SU-DHL-6 (cell line): ENCODE data around the gene CYB5B.

Source experiments
- H2AFZ ChIP-seq: fragments of 200-600 bp; sonication (generic); 2 replicates; pipeline ENCODE4 v1.6.1; 2014; ENCODE audit warnings: low read depth, mild to moderate bottlenecking, moderate library complexity, mixed read lengths, antibody characterized with exemption, low read length; ENCODE audit not compliant: severe bottlenecking
- H3F3A ChIP-seq: fragments of 200-600 bp; shearing (Covaris generic); 2 replicates; pipeline ENCODE4 v1.6.0; 2016; ENCODE audit warnings: antibody characterized with exemption, mild to moderate bottlenecking; ENCODE audit not compliant: insufficient read depth
- H3K27ac ChIP-seq: fragments of 200-600 bp; sonication (generic); 2 replicates; pipeline ENCODE4 v1.5.1; 2016; ENCODE audit warnings: low read depth, mild to moderate bottlenecking, low read length, moderate library complexity, mixed read lengths
- H3K27me3 ChIP-seq: fragments of 200-600 bp; sonication (generic), shearing (Covaris generic); 2 replicates; pipeline ENCODE4 v1.6.0; 2014; ENCODE audit warnings: mild to moderate bottlenecking, low read length
- H3K36me3 ChIP-seq: fragments of 200-600 bp; sonication (generic); 2 replicates; pipeline ENCODE4 v1.6.1; 2014; ENCODE audit warnings: mild to moderate bottlenecking, low read length, mixed read lengths
- H3K4me2 ChIP-seq: fragments of 300-600, 200-600 bp; shearing (Covaris generic), sonication (generic); 2 replicates; pipeline ENCODE4 v1.6.0; 2014; ENCODE audit warnings: low read length, low read depth, mild to moderate bottlenecking; ENCODE audit not compliant: poor library complexity, severe bottlenecking
- H3K4me3 ChIP-seq: fragments of 200-600 bp; sonication (generic); 2 replicates; pipeline ENCODE4 v1.5.1; 2014; ENCODE audit warnings: antibody characterized with exemption, low read length, mild to moderate bottlenecking, mixed read lengths; ENCODE audit not compliant: insufficient read depth, poor library complexity, severe bottlenecking
- H3K79me2 ChIP-seq: fragments of 200-600 bp; sonication (generic); 2 replicates; pipeline ENCODE4 v1.6.1; 2014; ENCODE audit warnings: mild to moderate bottlenecking, low read length, moderate library complexity; ENCODE audit not compliant: insufficient read depth
- H3K9ac ChIP-seq: fragments of 200-600 bp; sonication (generic); 2 replicates; pipeline ENCODE4 v1.7.0; 2014; ENCODE audit warnings: mild to moderate bottlenecking, low read length
- H3K9me2 ChIP-seq: fragments of 200-600 bp; sonication (generic); replicated peaks from 2 replicates; pipeline ENCODE4 v1.6.1; 2014; ENCODE audit warnings: low read length; ENCODE audit not compliant: insufficient read depth
- H3K9me3 ChIP-seq: fragments of 200-600 bp; sonication (generic); 2 replicates; pipeline ENCODE4 v1.6.1; 2014; ENCODE audit warnings: low read length, mixed read lengths; ENCODE audit not compliant: insufficient read depth
- H4K20me1 ChIP-seq: fragments of 200-600 bp; sonication (generic); 2 replicates; pipeline ENCODE4 v1.6.1; 2014; ENCODE audit warnings: low read depth, mild to moderate bottlenecking, antibody characterized with exemption, low read length, moderate library complexity, mixed read lengths
- CTCF ChIP-seq: fragments of 200-600 bp; sonication (generic); IDR thresholded peaks from one replicate; pipeline ENCODE4 v1.5.1; 2017; ENCODE audit warnings: antibody characterized with exemption, mild to moderate bottlenecking, low read length, moderate library complexity; ENCODE audit not compliant: insufficient read depth, poor library complexity, severe bottlenecking
- EZH2phosphoT487 ChIP-seq: fragments of 200-600 bp; sonication (generic), shearing (Covaris generic); conservative IDR thresholded peaks from 2 replicates; pipeline ENCODE4 v1.6.1; 2018; ENCODE audit warnings: mild to moderate bottlenecking, antibody characterized with exemption, low read length, moderate library complexity, mixed read lengths

Gene CYB5B

DNA sequence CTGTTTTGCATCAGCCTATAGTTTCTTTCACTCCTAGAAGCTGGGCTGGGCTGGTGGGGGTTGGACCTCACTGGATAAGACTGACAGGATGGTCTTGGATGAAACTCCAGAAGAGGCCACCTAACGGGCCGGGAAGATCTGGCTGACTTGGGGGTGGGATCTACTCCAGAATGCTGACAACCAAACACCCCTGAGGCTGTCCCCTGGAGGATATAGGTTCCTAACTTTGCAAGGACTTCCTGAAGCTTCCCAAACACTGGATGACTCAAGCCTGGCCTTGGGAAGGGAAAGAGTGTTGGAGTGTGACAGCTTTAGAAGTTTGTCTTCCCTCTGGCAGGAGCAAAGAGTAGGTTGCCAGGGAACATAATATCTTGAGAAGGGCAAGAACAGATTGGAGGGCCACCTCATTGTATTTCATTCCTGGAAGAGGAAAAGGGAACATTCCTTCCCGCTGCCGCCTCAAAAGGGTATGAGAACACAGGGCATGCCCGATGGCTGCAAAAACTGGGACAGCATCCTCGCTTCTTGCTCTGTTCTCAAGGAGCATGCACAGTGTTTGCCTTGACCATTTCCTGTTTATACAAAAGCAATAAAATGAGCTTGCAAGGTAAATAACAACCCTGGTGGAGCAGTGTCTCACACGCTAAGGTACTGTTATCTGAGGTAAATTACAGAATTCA is 6.8 kb upstream of the CYB5B start:
- H4K20me1 ChIP-seq, result no peaks in the 10 kb centered on the region
- TF ChIP-seq EZH2phosphoT487 (no peak), CTCF (no peak)
- no peaks in the 10 kb centered on the region for H3K9me2 ChIP-seq
- no peaks in the 10 kb centered on the region for H3K36me3 ChIP-seq
- no peaks in the 10 kb centered on the region for H3K79me2 ChIP-seq
- no peak overlapping the region for H3K9ac ChIP-seq
- H3K4me3 ChIP-seq, result no peak overlapping the region
- H2AFZ ChIP-seq, result no peak overlapping the region
- no peak overlapping the region for H3K27ac ChIP-seq
- no peak overlapping the region for H3K4me2 ChIP-seq
- no peaks in the 10 kb centered on the region for H3K27me3 ChIP-seq
- no peaks in the 10 kb centered on the region for H3K9me3 ChIP-seq
- H3F3A ChIP-seq, result peaks cover 9% of the 10 kb centered on the region; the same call in 1 of the 2 replicates

GRCh38 chr16:69419956-69420355 is 4.5 kb upstream of the CYB5B start:
- Histone ChIP-seq H3K9ac (no peak overlapping the region), H3K4me3 (no peak overlapping the region), H3K9me3 (no peaks in the 10 kb centered on the region), H3K4me2 (no peak overlapping the region), H3F3A (peaks cover 19% of the 10 kb centered on the region), H3K27ac (no peak overlapping the region), H2AFZ (no peak overlapping the region), H4K20me1 (no peaks in the 10 kb centered on the region), H3K27me3 (no peaks in the 10 kb centered on the region), H3K9me2 (no peaks in the 10 kb centered on the region), H3K79me2 (peaks cover 4% of the 10 kb centered on the region), H3K36me3 (no peaks in the 10 kb centered on the region)
- TF ChIP-seq EZH2phosphoT487 (no peak), CTCF (no peak)

DNA sequence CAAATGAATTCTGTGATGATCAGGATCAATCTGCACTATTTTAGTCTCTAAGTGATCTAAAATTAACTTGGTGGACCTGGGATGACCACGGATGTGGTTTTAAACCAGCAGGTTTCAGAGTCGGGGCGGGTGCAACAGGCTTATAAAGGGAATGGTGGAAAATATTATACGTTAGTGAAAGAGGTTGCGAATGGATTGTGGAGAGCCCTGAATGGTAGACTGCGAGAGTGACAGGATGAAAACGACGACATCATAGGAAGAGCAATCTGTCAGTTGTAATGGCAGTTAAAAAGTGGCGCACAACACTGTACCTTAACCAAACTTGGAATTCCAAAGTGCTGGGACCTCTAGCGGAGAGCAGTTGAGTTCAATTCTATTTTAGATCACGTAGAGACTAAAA is 1.2 kb upstream of the CYB5B start:
- no peak overlapping the region for H3K4me3 ChIP-seq
- H3K9ac ChIP-seq, result no peak overlapping the region
- no peaks in the 10 kb centered on the region for H3K9me2 ChIP-seq
- H3K79me2 ChIP-seq, result peaks cover 37% of the 10 kb centered on the region
- no peak for TF ChIP-seq CTCF
- TF ChIP-seq EZH2phosphoT487, result no peak
- no peaks in the 10 kb centered on the region for H4K20me1 ChIP-seq
- H3K9me3 ChIP-seq, result no peaks in the 10 kb centered on the region
- H3K27ac ChIP-seq, result no peak overlapping the region
- H3K27me3 ChIP-seq, result no peaks in the 10 kb centered on the region
- H2AFZ ChIP-seq, result peak overlapping the region; percentile 74
- H3K4me2 ChIP-seq, result no peak overlapping the region
- H3K36me3 ChIP-seq, result peaks cover 13% of the 10 kb centered on the region
- H3F3A ChIP-seq, result peaks cover 19% of the 10 kb centered on the region
